ENCODE results near the gene CSNK1A1L.
A peak's percentile ranks its signal among the peaks of the same experiment; 100 is the strongest.

Gene CSNK1A1L

DNA sequence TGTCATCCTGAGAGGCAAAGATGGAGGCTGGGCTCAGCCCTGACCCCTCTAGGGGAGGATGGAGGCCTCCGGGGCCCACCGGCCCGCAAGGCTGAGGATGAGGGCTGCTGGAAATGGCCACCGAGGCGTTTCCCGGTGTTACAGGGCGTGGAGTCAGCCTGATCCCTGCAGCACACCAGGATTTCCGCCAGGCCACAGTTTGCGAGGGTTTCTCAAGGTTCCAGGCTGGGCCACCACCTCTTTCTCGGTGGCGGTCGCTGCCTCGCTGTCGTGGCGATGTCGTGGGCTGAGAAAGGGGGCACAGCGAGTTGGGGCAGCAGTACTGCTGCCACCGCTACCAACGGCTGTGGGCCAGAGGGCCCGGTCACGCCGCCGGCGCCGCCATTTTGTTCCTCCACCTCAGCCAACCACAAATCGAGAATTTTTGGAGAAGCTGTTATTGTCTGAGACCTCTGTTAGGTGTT is at the start of gene CSNK1A1L:
TSS of gene CSNK1A1L (minus strand) at position 414 of the 464 bp plus-strand sequence. CDS start at position 6, 408 bp downstream.
- no peak for DNase-seq

DNA sequence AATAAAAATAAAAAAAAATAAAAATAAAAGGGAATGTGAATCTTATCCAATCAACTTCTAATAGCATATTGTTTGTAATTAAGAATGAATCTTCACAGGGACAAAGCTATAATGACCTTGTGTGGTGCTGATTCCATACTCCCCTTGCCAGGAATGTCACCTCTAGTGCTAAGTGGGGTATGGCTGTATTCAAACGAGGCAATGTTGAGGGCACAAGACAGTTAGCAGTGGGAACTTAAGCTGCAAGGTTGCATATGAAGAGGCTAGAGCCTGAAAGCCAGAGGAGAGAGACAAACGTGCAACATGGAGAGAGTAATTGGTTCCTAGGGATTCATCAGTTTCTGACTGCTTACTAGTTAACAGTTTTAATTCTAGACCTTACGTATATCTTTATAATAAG is 43.9 kb upstream of the CSNK1A1L start:
- DNase-seq, result no peak

DNA sequence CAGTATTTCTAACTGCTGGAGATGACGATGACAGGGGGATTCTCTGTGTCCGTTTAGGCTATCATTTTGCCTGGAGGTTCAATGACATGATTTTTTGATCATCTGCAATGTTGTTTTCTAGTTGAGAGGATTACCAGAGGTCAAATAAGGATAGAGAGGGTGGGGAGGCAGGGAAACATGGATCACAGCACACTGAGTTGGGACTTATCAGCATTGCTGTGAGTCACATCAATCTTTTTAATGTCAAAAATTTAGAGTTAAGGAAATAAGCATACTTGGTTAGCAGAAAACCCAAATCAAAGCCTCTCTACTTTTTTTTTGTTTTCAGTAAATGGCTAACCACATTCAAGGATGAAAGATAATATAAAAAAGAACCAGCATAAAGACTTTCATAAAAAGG is 43.0 kb upstream of the CSNK1A1L start:
- DNase-seq, result no peak

DNA sequence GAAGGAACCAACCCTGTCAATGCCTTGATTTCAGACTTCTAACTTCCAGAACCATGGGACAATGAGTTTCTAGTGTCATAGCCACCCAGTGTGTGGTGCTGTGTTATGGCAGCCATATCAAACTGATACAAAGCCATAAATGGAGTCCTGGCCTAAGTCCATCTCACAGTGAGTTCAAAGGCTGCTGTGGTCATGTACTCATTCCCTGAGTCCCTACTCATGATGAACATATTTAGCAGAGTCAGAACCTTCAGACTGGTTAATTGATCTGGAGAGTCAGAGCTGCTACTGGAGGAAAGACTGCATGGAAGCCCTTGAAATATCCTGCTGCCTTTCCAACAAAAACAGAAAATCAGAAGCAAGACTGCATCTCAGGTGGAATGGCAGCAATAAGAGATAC is 39.2 kb upstream of the CSNK1A1L start:
- DNase-seq, result no peak

DNA sequence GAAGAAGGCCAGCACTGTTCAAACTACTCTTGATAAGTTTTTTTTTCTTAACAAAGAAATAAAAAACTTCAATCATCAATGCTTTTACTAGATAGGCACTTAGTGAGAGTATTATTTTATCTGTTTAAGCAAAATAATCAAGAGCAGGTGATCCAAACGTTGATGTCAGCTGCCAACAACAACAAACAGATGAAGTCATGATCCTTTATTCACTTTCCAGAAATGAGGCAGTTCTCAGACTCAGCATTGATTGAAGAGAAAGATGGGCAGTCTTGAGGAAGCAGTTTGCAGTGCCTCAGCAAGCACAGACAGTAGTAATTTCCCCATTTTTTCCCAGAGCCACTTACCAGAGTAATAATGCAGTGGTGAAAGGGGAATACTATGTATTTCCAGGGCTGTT is 38.4 kb upstream of the CSNK1A1L start:
- no peak for DNase-seq

DNA sequence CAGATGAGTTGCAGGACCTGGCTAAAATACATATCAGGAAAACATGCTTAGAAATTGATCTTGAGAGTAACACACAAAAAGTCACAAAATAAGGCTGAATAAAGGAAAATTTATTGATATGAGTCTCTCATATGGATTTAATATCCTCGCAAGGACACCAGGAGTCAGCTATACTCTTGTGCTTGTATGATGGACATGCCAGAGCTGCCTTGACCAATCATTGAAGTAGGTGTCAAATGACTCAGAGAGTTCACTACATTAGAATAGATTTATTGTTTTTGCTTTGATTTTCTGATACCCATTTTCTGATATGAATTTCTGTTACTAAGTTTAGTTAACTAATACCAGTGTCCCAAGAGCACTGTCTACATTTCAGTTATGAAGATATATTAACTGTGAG is 37.4 kb upstream of the CSNK1A1L start:
- no peak for DNase-seq

DNA sequence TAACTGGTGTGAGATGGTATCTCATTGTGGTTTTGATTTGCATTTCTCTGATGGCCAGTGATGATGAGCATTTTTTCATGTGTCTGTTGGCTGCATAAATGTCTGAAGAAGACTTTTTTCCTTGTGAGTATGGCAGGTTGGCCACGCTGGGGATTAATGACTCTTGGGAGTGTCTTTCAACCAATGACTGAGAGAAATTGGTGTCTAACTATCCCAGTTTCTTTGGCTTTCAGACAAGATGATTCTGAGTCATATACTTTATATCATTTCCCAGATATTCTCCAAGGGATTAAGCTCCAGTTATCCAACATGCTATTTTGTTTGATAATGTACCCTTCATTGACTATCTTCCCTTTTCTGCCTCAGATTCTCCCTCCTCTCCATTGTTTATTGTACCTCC is 35.5 kb upstream of the CSNK1A1L start:
- no peak for DNase-seq

DNA sequence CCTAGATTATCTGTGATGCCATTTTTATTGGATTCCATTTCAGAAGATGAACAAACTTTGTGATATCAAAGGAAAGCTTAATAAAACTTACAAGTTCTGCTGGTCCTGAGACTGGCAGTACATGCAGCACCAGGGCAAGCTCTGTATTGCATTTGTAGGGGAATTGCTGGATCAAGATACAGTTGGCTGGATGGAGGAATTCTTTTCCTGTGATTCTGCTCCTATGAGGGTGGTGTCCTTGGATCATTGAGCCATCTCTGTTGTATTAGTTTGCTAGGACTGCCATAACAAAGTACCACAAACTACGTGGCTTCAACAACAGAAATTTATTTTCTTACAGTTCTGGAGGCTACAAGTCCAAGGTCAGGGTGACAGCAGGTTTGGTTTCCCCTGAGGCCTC is 33.9 kb upstream of the CSNK1A1L start:
- DNase-seq, result no peak

DNA sequence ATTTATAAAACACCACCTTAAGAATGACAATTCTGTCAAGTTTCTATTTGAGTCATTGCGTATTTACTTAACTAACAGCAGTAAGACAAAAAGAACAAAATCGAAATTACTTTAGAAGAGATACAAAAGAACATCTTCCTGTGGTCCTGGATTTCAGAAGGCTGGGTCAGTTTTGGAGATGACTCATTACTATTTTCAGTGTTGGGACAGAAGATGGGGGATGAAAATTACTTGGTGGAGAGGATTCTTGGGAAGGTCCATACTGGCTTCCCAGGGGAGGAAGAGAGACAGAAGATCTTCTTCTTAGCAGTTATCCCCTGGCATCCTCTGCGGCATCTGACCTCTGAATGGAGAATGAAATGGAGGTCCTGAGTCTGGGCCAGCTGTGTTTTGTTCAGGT is 33.5 kb upstream of the CSNK1A1L start:
- no peak for DNase-seq

DNA sequence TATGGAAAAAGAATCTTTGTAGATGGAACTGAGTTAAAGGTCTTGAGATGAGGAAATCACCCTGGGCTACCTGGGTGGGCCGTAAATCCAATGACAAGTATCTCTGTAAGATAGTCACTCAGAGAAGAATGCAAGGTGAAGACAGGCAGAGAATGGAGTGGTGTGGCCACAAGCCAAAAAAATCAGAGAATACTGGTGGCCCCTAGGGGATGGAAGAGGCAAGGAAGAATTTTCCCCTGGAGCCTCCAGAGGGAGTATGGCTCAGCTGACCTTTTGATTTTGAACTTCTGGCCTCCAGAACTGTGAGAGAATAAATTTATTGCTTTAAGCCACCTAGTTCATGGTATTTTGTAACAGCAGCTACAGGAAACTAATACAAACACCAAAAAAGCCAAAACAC is 32.7 kb upstream of the CSNK1A1L start:
- DNase-seq, result no peak

DNA sequence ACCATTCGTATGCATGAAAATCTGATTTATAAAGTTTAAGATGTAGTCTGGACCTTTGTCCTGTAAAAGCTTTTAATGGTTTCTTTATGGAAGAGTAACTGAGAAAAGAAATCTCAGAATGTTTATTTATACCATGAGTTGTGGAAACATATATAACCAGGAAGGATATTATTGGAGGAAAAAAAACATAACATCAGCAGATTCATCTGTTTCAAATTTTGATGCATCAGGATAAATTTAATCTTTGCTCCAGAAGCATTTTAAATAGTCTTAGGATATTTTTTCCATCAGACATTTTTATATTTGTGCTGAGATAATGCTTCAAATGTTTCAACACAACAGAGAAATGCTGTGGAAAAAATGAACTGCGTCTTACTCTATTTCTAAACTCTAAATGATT is 31.2 kb upstream of the CSNK1A1L start:
- no peak for DNase-seq

DNA sequence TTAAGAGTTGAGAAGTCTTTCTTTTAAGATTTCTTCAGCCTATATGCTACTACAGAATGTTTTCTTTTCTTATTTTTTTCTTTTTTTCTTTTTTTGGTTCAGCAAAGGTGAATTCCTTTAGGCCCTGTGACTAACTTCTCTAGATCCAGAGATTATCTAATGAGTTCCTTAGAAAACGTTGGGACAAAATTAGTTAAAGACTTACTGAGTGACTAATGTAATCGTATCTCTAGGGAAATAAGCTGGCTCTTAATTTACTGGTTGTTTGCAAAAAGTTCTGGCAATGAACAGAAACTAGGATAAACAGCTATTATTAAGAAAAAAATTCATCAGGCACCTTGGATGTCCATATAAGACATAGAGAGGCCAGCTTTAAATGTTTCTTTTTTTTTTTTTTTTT is 30.7 kb upstream of the CSNK1A1L start:
- no peak for DNase-seq

DNA sequence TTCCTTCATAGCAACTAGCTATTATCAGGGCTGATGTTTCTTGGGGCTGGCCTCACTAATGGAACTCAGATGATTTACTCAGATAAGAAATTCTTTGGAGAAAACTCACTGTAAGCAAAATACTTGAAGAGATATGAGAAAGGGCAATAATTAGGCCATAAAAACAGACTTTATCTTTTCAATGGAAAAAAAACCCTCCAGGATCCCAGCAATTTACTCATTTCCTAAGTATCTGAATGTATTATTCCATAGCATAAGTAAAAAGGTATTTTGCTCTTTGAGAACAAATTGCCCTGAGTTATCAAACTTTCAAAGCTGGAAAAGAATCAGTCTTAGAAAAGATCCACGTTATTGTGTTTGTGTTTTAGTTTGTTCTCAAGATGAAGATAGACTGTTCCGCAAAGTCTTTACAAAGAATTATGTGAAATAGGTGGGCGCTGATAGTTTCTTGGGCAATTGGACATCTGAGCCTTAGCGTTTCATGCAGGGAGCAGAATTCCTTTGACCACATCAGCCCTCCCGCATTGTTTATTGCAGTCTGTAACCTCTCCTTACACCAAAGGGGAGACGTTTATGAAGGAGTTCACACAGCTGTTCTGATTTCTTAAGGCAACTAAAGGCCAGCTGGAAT is 29.1 kb upstream of the CSNK1A1L start:
- DNase-seq, result no peak

DNA sequence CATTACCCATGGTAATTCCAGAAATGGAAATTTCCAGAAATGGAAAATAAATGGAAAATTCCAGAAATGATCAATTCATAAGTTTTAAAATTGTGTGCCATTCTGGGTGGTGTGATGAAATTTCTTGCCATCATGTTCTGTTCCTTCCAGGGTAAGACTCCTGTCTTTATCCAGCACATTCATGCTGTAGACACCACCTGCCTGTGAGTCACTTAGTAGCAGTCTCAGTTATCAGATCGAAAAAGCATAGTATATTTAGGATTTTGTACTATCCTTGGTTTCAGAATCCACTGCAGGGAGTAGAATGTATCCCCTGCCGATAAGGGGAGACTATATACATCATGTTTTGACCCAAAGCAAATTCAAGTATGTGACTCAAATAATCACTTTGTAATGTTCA is 26.7 kb upstream of the CSNK1A1L start:
- no peak for DNase-seq

DNA sequence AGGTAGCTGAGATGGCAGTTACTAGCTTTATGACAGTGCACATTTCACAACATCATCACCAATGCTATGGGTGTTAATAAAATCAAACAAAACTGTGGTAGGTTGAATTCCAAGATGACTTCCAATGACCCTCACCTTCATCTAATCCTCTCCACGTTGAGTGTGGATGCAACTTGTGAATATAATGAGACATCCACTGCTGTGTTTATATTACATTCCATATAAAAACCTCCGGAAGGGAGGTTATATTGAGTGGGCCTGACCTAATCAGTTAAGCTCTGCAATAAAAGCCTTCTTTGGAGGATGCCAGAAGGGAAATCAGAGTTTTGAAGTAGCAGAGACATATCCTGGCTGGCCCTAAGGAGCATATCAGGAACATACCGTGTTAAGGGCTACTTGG is 25.6 kb upstream of the CSNK1A1L start:
- DNase-seq, result no peak

DNA sequence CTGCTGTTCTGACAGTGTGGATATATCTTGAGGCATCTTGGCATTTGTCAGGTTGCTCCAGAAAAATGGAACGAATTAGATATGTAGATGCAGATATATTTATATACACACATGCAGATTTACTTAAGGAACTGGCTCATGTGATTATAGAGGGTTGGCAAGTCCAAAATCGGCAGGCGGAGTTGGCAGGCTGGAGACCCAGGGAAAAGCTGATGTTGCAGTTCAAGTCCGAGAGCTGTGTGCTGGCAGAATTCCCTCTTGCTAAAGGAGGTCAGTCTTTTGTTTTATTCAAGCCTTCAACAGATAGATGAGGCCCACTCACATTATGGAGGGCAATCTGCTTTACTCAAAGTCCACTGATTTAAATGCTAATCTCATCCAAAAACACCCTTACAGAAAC is 24.4 kb upstream of the CSNK1A1L start:
- no peak for DNase-seq

DNA sequence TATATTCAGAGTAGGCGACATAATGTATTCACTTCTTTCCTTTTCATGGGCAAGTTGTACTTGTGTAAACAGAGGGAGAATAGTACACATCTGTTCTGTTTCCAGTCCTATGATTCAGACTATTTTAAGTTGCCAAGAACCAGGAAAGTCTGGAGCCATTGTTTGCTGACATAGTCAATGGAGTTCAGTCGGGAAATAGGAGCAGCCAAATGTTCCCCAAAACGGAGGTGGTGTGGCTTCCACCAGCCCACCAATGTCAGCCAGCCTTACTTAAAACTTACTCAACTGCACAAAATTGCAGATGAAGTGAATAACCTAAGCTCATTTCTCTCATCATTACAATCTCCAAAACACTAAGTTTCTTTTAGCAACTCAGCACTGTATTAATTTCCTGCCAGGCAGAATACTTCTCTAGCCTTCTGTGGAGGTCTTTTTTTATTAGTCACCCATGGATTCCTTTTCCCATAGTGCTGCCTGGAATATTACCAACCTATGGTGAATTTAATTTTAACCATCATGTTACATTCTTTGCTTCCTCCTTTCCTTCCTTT is 22.3 kb upstream of the CSNK1A1L start:
- DNase-seq, result no peak

DNA sequence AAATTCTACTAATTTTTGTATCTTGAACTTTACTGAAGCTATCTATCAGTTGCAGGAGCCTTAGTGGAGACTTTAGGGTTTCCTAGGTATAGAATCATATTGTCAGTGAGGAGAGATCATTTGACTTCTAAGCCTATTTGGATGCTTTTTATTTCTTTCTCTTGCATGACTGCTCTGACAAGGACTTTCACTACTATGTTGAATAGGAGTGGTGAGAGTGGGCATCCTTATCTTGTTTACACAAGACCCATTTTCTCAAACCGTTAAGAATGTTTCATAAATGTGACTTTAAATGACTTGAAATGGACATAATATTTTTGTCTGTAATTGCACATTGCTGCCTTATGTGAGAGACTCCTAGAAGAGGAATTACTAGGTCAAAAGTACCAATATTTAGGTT is 17.9 kb upstream of the CSNK1A1L start:
- DNase-seq, result no peak

DNA sequence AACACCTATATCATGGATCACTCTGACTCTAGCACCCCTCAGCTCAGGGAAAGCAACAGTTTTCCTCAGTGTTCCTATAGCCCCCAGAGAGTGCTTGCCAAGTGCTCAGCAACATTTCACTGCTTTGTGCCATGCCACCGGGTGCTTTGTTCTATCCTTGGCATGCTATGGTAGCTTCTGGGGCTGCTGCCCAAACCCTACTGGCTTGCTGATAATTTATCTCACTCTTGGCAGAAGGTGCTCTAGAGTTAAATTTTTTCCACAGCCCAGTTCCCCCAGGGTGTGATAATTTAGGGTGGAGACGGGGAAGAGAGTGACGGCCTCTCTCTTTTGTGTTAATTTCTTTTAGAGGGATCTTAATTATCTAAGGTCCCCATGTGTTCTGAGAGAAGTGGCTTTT is 12.6 kb upstream of the CSNK1A1L start:
- DNase-seq, result no peak

DNA sequence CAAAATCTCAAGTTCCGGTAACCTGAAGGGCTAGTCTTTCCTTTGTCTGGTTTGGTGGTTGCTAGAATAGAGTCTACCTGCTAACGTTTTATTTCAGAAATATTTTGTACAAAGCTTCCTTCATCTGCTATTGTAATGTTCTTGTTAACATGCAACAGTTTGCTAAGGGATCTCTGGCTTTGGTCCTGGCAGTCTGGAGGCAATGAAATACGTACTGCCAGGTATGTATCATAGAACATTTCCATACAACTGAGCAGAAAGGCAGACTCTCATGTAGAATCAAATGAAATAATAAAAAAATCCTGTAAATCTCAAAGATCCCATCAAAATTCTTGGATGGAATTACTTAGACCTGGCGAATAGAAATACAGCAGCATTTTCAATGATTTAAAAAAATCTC is 8.8 kb upstream of the CSNK1A1L start:
- DNase-seq, result no peak

DNA sequence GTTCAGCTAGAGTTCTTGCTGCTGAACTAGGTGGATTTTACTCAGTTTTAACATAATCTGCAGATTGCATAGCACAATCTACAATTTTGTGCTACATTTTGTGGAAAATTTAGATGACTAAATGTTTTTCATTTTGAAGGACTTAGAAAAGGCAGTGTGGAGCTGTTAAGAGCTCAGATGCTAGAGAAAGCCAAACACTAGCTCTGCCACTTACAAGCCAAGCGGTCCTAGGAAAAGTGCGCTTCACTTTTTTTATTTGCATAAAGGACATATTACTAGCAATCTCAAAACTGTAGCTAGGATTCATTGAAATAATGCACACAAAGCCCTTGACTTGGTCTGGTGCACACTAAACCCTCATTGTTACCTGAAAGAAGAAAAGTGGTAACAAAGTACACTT is 8.1 kb upstream of the CSNK1A1L start:
- DNase-seq, result no peak

DNA sequence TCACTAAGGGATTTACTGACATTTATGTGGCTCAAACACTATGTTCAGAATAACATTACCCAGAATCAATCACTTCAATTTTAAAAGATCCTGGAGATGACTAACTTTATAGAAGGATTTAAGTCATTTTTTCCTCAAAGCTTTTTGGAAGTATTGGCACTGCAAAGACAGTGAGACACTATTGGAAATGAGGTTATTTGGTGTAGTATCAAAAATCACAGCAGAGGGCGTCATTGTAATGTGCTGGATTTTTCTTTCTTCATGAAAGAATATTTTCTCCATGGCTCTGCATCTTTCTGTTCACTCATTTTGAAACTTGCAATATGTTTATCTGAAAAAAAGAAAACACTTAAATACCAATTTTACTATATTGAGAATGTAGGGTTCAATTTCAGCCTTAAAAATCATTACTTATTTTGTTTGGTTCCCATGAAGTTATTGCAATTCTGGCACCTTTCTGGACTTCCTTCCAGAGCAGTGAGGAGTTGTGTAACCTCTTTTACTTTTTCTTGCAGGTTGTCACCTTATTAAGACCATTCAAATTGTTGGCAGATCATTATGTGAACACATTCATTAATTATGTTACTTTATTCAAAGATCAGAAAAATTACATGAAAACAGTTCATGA is 3.7 kb upstream of the CSNK1A1L start:
- DNase-seq, result peak; percentile 15

DNA sequence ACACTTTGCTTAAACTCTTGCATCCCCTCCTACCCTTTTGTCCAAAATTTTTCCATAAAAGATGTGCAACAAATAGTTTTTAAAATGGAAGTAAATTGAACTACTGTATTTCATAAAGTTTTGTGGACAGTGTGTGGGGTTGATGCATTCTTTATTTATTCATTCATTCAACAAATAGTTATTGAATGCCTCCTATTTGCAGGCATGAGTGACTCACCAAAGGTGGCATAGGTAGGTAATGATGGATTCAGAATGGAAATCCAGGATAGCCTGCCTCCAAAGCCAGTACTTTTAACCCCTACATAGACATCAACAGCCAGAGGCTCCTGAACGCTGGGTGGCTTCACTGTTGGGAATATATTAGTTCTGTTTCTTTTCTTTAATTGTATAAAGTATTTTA is 2.4 kb upstream of the CSNK1A1L start:
- DNase-seq, result no peak

DNA sequence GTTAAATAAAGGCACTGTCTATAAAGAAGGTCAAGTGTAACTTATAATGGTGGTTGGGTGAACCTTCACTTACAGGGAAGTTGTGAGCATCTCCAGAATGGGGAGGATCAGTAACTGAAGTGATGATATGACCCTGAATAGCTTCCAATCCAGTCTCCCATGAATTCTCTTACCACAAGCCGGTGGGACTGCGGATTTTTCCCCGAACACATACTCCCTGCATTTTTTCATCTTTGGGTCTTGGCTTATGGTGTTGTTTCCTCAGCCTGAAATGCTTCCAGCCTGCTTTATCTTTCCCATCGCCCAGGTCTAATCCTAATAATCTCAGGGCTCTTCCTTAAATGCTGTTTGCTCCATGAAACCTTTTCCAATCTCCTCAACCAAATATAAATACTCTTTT is 2.0 kb upstream of the CSNK1A1L start:
- DNase-seq, result no peak

DNA sequence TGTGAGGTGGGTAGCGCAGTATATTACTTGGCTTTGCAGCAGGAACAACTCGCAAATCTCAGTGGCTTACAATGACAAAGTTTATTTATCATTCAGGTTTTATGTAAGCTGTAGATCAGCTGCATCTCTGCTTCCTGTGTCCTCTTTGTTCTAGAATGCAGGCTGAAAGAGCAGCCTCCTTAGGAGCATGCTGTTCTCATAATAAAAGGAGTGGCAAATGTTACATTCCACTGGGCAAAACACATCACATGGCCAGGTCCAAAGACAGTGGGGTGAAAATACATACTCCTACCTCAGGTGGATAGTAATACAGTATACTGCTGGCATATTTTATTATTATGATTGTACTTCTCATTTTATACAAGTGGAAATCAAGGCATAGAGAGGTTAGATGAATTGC is 1.2 kb upstream of the CSNK1A1L start:
- no peak for DNase-seq

Measured in SHP77 treated with DMSO at 0.1 percent for 48 hours (cell line).